ENCODE results near the gene CCL23. TPM values are rescaled to one million over a fixed set of nuclear protein-coding genes. Genes with fewer than 3 reads are reported as not detected.

CCL23 gene
- total RNA-seq, 1 experiment from 2014 or later = not detected

- intact Hi-C loops (cut with micrococcal nuclease) = no loop called here
Measured at GRCh38 chr17:35982409-35983191, 35.2 kb downstream of the CCL23 start.

DNA sequence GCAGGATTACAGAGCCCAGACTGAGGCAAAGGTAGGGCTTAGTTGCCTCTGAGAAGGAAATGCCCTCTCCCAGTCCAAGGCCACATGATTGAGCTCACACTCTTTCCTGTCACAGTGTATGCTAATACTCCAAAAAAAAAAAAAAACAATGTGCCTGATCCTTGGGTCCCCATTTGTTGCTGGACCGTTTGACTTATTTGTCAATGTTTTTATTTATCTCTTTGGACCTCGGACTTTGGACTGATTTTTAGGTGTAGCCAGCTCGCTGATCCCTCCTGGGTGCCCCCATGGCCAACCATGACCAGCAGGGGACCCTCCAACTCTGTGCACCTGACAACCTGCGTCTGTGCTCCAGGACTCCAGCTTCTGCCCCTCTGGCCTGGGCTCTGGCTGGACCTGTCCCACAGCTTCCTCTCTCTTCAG is 35.9 kb downstream of the CCL23 start:
- Histone ChIP-seq H3K36me3 (ENCODE audit: low read depth, low read length) (no peaks in the 10 kb centered on the region), H3K9ac (ENCODE audit: low read length) (no peak overlapping the region), H3K9me3 (ENCODE audit: low read length) (no peaks in the 10 kb centered on the region), H3K27me3 (ENCODE audit: low read length) (no peaks in the 10 kb centered on the region; the same call in none of the 2 replicates), H3K9me2 (replicated peaks; ENCODE audit: low read length) (no peaks in the 10 kb centered on the region), H4K20me1 (ENCODE audit: low read length) (no peaks in the 10 kb centered on the region), H2AFZ (ENCODE audit: low read length) (no peak overlapping the region), H3K4me1 (ENCODE audit: insufficient read depth, low read length) (no peaks in the 10 kb centered on the region), H3K4me2 (ENCODE audit: low read length) (no peak overlapping the region), H3K79me2 (ENCODE audit: low read length) (no peaks in the 10 kb centered on the region), H3K27ac (ENCODE audit: low read length) (no peak overlapping the region), H3K4me3 (ENCODE audit: low read length) (no peak overlapping the region), H3F3A (ENCODE audit: low read length, unreplicated experiment) (no peaks in the 10 kb centered on the region)
- ChIA-PET POLR2A (ENCODE audit: unreplicated experiment) (no interaction called here), CTCF (interaction anchor here (0.6 kb wide), 2 partner anchors 12 to 167 kb away, joined by 3 to 7 read pairs; no protein-coding TSS in a partner anchor)
- DNase-seq (no peak), ATAC-seq (no peak)
- intact Hi-C loops (cut with micrococcal nuclease) = no loop called here
- no peak for TF ChIP-seq EZH2 (IDR thresholded peaks at IDR 0.05; ENCODE audit: low read length, unreplicated experiment)
- TF ChIP-seq EZH2phosphoT487 (IDR thresholded peaks at IDR 0.05; ENCODE audit: borderline replicate concordance, low read length) = no peak
- TF ChIP-seq, protein P1, sequence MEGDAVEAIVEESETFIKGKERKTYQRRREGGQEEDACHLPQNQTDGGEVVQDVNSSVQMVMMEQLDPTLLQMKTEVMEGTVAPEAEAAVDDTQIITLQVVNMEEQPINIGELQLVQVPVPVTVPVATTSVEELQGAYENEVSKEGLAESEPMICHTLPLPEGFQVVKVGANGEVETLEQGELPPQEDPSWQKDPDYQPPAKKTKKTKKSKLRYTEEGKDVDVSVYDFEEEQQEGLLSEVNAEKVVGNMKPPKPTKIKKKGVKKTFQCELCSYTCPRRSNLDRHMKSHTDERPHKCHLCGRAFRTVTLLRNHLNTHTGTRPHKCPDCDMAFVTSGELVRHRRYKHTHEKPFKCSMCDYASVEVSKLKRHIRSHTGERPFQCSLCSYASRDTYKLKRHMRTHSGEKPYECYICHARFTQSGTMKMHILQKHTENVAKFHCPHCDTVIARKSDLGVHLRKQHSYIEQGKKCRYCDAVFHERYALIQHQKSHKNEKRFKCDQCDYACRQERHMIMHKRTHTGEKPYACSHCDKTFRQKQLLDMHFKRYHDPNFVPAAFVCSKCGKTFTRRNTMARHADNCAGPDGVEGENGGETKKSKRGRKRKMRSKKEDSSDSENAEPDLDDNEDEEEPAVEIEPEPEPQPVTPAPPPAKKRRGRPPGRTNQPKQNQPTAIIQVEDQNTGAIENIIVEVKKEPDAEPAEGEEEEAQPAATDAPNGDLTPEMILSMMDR (conservative IDR thresholded peaks at IDR 0.05; ENCODE audit: low read depth, low read length) = no peak
- BruUV-seq (replicated peaks) = no TSS peak

More at GRCh38 chr17:35982409-35983191, 35.2 kb downstream of the CCL23 start:
- no peaks in the 10 kb centered on the region for H4K20me1 ChIP-seq (ENCODE audit: low read length)
- CTCF ChIA-PET = interaction anchor here (0.6 kb wide), 1 partner anchor 12 kb away, joined by 7 read pairs; no protein-coding TSS in a partner anchor
- ATAC-seq = no peak
- H3K4me2 ChIP-seq (ENCODE audit: low read length) = no peak overlapping the region
- DNase-seq = no peak
- no peaks in the 10 kb centered on the region for H3K36me3 ChIP-seq (ENCODE audit: low read depth, low read length)
- no peaks in the 10 kb centered on the region for H3K9me3 ChIP-seq (ENCODE audit: low read length)
- H3K79me2 ChIP-seq (ENCODE audit: low read length) = no peaks in the 10 kb centered on the region
- no peaks in the 10 kb centered on the region for H3K9me2 ChIP-seq (replicated peaks; ENCODE audit: low read length)
- no peaks in the 10 kb centered on the region for H3F3A ChIP-seq (ENCODE audit: low read length, unreplicated experiment)
- no TSS peak for BruUV-seq (replicated peaks)
- no peaks in the 10 kb centered on the region for H3K4me1 ChIP-seq (ENCODE audit: insufficient read depth, low read length)
- H3K27ac ChIP-seq (ENCODE audit: low read length) = no peak overlapping the region
- TF ChIP-seq, protein P1 (conservative IDR thresholded peaks at IDR 0.05; ENCODE audit: low read depth, low read length) = no peak
- TF ChIP-seq EZH2 (IDR thresholded peaks at IDR 0.05; ENCODE audit: low read length, unreplicated experiment) = no peak
- TF ChIP-seq EZH2phosphoT487 (IDR thresholded peaks at IDR 0.05; ENCODE audit: borderline replicate concordance, low read length) = no peak
- H3K27me3 ChIP-seq (ENCODE audit: low read length) = no peaks in the 10 kb centered on the region; the same call in none of the 2 replicates
- no peak overlapping the region for H2AFZ ChIP-seq (ENCODE audit: low read length)
- H3K4me3 ChIP-seq (ENCODE audit: low read length) = no peak overlapping the region
- POLR2A ChIA-PET (ENCODE audit: unreplicated experiment) = no interaction called here
- no peak overlapping the region for H3K9ac ChIP-seq (ENCODE audit: low read length)

DNA sequence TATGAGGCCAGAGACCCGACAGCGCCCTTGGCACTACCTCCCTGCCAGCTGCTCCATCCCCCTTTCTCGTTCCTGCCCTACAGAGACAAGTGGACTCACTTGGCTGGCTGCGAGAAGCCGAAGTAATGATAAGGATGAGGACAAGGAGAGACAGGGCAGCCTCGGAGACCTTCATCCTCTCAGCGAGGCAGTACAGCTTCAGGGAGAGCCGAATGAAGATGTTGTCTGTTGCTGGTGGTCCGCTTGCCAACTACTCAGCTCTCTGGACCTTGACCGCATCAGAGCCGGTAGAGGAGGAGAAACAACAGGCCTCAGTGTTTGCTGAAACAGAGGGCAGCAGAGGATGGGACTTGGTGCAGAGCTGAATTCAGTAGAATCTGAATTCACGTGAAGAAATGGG is 36.5 kb downstream of the CCL23 start, which contains the start of gene CCL16:
TSS of gene CCL16 (minus strand) at position 252 of the 400 bp plus-strand sequence. CDS start at position 175, 77 bp downstream.
- H3K9ac ChIP-seq (ENCODE audit: low read length) = no peak within 1 kb of the TSS
- CTCF ChIA-PET = no interaction called here
- no peak within 1 kb of the TSS for H2AFZ ChIP-seq (ENCODE audit: low read length)
- no peaks in the 10 kb centered on the region for H4K20me1 ChIP-seq (ENCODE audit: low read length)
- no peak within 1 kb of the TSS for H3K27ac ChIP-seq (ENCODE audit: low read length)
- TF ChIP-seq, protein P1 (conservative IDR thresholded peaks at IDR 0.05; ENCODE audit: low read depth, low read length) = no peak
- TF ChIP-seq EZH2 (IDR thresholded peaks at IDR 0.05; ENCODE audit: low read length, unreplicated experiment) (no peak), EZH2phosphoT487 (IDR thresholded peaks at IDR 0.05; ENCODE audit: borderline replicate concordance, low read length) (no peak)
- DNase-seq = no peak
- H3K4me1 ChIP-seq (ENCODE audit: insufficient read depth, low read length) = no peaks in the 10 kb centered on the region
- no TSS peak for BruUV-seq (replicated peaks)
- H3K36me3 ChIP-seq (ENCODE audit: low read depth, low read length) = no peaks in the 10 kb centered on the region
- no peak for ATAC-seq
- POLR2A ChIA-PET (ENCODE audit: unreplicated experiment) = no interaction called here
- no peak within 1 kb of the TSS for H3K4me3 ChIP-seq (ENCODE audit: low read length)
- no peaks in the 10 kb centered on the region for H3K9me2 ChIP-seq (replicated peaks; ENCODE audit: low read length)
- H3K4me2 ChIP-seq (ENCODE audit: low read length) = no peak within 1 kb of the TSS
- intact Hi-C loops (cut with micrococcal nuclease) = no loop called here
- no peaks in the 10 kb centered on the region for H3K9me3 ChIP-seq (ENCODE audit: low read length)
- no peaks in the 10 kb centered on the region for H3K79me2 ChIP-seq (ENCODE audit: low read length)
- H3K27me3 ChIP-seq (ENCODE audit: low read length) = no peaks in the 10 kb centered on the region; the same call in none of the 2 replicates
- H3F3A ChIP-seq (ENCODE audit: low read length, unreplicated experiment) = no peaks in the 10 kb centered on the region
